NOMO-1 treated with DMSO at 0.1 percent for 48 hours (cell line): ENCODE measurements around the gene VSIG1.

ENCODE experiments used
- DNase-seq: peaks from one replicate; lab custom pipeline; 2025; ENCODE audit not compliant: unreplicated experiment; lab: John Stamatoyannopoulos, UW

Gene VSIG1

GRCh38 chrX:108064001-108064400 is 19.1 kb downstream of the VSIG1 start:
- DNase-seq, result no peak

GRCh38 chrX:108064613-108065012 is 19.7 kb downstream of the VSIG1 start:
- no peak for DNase-seq

DNA sequence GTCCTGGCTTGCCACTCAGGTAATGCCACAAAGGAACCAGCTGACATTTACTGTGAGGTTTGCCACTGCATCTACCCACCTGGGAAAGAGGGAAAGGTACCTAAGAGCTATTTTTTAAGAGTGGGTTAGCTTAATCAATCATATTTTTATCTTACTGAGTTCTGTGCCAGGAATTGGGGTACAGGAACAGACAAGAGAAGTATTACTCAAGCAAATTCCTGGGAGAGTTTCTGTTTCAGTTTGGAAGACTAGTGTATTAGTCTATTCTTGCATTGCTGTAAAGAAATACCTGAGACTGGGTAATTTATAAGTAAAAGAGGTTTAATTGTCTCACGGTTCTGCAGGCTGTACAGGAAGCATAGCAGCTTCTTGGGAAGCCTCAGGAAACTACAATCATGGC is 23.3 kb downstream of the VSIG1 start:
- no peak for DNase-seq

DNA sequence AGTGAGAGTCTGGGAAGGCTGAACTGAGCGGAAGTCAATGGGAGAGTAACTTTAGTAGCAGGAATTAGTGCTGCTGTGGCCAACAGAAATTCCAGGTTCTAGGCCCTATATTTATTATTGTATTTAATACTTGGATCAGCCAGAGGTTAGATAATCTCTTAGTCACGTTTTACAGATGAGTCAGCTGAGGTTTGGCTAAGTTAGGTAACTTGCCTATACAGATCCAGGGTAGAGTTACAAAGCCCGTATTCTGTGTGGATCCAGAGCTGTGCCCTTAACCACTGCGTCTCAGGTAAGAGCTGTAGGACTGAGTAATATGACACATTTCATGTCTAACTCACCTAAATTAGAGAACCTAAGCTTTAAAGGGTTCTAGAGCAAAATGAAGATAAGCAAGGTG is 26.0 kb downstream of the VSIG1 start:
- DNase-seq, result no peak

DNA sequence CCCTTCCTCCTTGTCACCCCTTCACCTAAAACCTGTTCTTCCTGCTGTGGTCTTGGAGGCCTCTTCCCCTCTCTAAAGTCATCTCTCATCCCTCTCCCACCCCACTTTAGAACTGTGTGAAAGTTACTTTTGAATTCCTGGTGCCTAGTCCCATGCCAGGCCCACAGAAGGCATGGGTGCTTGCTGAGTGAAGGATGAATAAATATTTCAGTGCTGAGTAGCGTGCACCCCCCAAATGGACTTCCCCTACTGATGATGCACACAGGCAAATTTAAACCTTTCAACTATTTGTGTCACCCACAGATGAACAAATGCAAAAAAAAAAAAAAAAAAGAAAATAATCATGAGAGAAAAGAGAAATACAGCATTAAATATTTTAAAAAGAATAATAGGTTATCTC is 26.7 kb downstream of the VSIG1 start:
- DNase-seq, result no peak

- DNase-seq, result no peak
These were observed 27.9 kb downstream of the VSIG1 start for GRCh38 chrX:108072746-108073145.

DNA sequence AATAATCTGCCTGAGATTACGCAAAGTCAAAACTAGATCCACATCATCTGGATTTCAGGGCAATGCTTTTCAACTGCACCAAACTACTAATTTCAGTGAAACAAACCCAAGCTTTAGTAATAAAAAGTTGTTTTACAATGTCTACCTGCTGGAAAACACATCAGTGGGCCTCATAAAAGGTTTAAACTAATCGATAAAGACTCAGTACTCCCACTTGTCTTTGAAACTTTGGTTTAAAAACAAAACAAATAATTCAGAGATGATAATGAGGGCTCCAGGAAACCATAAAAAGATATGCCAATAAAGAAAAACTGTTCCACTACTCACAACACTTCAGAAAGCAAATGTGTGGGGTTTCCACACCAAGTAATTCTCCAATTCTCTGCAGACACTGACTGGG is 36.2 kb downstream of the VSIG1 start:
- no peak for DNase-seq

DNA sequence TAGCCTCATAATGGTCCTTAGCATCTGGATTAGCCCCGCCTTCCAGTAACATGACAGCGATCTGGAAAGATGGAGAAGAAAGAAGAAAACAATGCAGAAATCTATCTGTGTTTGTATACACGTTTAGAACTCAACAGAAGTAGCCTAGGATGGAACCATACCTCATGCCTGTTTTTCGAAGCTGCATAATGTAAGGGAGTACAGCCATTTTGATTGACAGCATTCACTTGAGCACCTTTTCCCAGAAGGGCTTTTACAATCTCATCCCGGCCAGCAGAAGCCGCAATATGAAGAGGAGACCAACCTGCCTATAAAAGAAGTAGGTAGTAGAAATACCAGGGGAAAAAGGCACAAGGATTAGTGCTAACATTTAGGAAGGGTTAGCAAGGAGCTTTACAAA is 42.9 kb downstream of the VSIG1 start:
- no peak for DNase-seq

- no peak for DNase-seq
These were observed 43.6 kb downstream of the VSIG1 start for GRCh38 chrX:108088511-108088910.

- peak; percentile 29 for DNase-seq
These were observed 45.8 kb downstream of the VSIG1 start for GRCh38 chrX:108090491-108091263.

- DNase-seq, result peak; percentile 95
These were observed 46.5 kb downstream of the VSIG1 start, which contains the start of the genes ATG4A and PSMD10 for GRCh38 chrX:108091264-108091877. Gene ATG4A (plus strand): TSS chrX:108091778. CDS start chrX:108091827, 49 bp downstream. Gene PSMD10 (minus strand): TSS chrX:108091542. CDS start chrX:108091520, 22 bp downstream.

DNA sequence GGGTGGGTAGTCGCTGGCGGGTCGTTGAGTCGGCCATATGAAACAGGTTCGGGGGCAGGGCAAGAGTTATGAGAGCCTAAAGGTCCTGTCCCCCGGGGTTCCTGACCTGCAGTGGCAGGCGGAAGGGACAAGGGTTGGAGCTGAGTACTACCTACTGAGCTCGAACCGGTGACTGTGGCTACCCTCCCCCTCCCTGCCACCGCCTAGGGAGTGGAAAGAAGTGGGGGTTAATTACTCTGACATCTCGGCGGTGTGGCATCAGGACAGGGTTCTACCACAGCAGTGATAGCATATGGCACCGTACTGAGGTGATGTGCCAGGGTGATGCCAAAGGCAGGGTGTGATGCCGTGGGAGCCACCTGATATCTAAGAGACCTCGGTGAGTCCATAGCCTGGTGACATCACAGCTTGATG is 47.0 kb downstream of the VSIG1 start:
- DNase-seq, result no peak

DNA sequence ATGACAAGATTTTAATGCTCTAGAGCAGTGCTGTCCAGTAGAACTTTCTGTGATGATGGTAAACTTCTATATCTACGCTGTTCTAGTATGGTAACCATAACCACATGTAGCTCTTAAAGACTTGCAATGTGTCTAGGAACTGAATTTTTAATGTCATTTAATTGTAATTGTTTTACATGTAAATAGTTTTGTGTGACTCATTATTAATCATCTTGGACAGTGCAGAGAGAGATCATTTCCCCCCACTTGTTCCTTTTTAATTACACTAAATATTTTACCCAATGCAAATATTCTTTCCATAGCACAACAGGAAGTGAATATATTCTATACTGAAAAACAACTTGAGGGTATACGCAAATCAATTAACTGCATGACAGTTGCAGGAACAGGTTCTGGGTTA is 52.5 kb downstream of the VSIG1 start:
- no peak for DNase-seq

- DNase-seq, result no peak
These were observed 60.6 kb downstream of the VSIG1 start for GRCh38 chrX:108105473-108105872.

DNA sequence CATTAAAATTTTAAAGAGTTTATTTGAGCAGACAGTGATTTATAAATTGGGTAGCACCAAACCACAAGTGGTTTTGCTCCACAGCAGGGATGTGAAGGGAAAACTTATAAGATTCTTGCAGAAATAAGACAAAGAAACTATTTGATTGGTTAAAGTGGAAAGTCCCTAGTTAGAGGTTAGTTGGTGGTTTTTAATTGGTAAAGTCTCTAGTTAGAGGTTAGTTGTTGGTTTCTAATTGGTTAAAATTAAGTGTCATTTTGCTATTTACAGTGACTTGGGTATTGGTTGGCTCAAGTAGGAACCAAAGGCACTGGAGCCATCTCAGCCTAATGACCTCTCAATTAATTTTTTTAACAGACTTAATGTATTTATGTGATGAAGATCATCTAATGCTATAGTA is 69.7 kb downstream of the VSIG1 start:
- DNase-seq, result no peak

DNA sequence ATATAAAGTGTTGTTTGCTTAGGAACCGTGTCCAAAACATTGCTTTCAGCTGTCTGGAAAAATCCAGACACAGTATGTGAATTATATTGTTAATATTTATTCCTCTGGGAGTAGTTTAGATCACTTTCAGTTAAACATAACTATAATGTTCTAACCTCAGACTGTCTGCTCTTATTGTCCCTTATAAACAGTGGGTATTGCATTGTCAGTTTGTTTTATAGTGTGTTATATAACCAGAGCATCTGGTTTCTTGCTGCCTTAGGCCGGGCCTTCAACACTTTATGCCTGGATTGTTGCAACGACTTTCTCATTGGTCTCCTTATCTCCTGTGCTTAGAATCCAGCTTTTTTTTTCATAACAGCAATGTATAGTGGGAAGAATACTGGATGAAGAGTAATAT is 73.1 kb downstream of the VSIG1 start:
- no peak for DNase-seq

DNA sequence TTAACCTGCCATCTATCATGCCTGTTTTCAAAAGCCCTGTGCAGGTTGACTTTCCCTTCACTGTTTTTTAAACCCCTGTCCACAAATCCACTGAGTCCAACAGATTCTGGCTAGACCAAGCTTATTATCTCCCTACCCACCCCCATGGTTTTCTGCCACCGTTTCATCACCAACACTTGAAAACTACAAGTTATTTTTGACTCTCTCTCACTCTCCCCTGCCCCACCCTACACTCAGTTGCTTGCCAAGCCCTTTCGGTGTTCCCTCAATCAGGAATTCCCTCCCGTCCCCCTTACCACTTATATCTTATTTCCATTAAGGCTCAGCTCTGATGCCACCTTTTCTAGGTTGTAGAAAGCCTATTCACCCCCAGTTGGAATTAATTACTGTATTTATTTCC is 76.4 kb downstream of the VSIG1 start:
- DNase-seq, result no peak

DNA sequence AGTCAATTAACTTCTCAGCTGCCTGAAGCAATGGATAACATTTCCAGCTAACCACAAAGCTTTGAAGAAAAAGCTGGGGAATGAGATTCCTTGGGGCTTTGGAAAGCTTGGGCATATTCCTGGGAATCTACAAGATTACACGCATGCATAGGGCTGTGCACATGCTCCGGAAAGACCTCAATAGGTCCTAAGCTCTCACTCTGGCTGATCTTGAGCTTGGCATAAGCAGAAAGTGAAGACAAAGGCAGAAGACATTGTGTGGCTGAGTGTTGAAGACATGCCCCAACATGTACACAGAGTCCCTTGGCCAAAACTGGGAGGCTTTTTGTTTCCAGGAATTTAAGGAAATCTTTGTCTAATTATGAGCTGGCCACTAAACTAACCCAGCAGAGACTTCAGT is 77.9 kb downstream of the VSIG1 start:
- no peak for DNase-seq

GRCh38 chrX:108123591-108124366 is 78.9 kb downstream of the VSIG1 start:
- no peak for DNase-seq

- DNase-seq, result no peak
These were observed 81.8 kb downstream of the VSIG1 start for GRCh38 chrX:108126661-108127060.

DNA sequence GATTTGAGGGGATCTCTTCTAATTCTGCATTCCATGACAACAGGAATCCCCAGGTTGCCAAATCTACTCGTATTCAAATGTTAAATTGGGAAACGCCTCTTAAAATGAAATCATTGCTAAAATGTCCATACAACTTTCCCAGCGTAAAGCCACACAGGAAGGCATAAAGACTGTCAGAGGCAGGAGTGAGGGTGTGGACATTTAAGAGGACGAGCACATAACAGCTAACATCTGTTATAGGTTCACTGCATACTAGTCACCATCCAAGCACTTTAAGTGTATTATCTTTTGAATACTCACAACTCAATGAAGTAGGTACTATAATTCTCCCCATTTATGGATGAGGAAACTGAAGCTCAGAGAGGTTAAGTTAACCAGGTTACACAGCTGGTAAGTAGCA is 82.3 kb downstream of the VSIG1 start:
- no peak for DNase-seq
